ENCODE results near the gene DDX51. TPM values are rescaled to one million over a fixed set of nuclear protein-coding genes. Genes with fewer than 3 reads are reported as not detected.

Gene DDX51
- total and polyA plus RNA-seq, 2 experiments from 2014 or later, result 3.7 to 7.5 TPM

DNA sequence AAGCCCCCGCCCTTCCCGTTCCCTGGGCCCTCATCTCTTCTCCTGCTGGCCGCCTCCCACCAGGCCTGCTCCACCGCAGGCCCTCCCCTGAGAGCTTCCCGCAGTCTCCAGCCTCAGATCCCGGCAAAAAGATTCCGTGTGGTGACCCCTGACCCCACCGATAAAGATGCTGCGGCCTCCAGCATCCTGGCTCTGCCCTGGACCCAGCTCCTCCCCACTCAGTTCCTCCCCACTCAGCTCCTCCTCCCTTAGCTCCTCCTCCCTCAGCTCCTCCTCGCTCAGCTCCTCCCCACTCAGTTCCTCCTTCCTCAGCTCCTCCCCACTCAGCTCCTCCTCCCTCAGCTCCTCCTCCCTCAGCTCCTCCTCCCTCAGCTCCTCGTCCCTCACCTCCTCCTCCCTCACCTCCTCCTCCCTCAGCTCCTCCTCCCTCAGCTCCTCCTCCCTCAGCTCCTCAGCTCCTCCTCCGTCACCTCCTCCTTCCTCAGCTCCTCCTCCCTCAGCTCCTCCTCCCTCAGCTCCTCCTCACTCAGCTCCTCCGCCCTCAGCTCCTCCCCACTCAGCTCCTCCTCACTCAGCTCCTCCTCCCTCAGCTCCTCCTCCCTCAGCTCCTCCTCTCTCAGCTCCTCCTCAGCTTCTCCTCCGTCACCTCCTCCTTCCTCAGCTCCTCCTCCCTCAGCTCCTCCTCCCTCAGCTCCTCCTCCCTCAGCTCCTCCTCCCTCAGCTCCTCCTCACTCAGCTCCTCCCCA is 17.1 kb upstream of the DDX51 start:
- in situ Hi-C loops (cut with MboI), result loop anchor here (25.0 kb wide), 1 partner anchor 451 kb away; the partner anchor contains the start of genes LRCOL1 and P2RX2
- Histone ChIP-seq H3K4me2 (ENCODE audit: unreplicated experiment) (no peak overlapping the region), H3K4me3 (no peak overlapping the region), H3K27ac (no peak overlapping the region), H3K79me2 (ENCODE audit: insufficient read depth) (no peaks in the 10 kb centered on the region), H3F3A (ENCODE audit: insufficient read depth) (peaks cover 20% of the 10 kb centered on the region), H3K36me3 (ENCODE audit: low read depth) (no peaks in the 10 kb centered on the region), H3K9me3 (ENCODE audit: low read depth) (no peaks in the 10 kb centered on the region), H3K27me3 (replicated peaks; ENCODE audit: insufficient read depth) (no peaks in the 10 kb centered on the region), H3K9ac (no peak overlapping the region), H4K20me1 (ENCODE audit: insufficient read depth) (no peaks in the 10 kb centered on the region), H3K9me2 (ENCODE audit: insufficient read depth) (no peaks in the 10 kb centered on the region), H2AFZ (no peak overlapping the region), H3K4me1 (ENCODE audit: insufficient read depth) (peaks cover 9% of the 10 kb centered on the region)
- no peak for TF ChIP-seq EZH2 (IDR thresholded peaks at IDR 0.05; ENCODE audit: insufficient read depth, poor library complexity, severe bottlenecking)
- no peak for TF ChIP-seq EZH2phosphoT487 (IDR thresholded peaks at IDR 0.05; ENCODE audit: insufficient read depth, low read depth)
- WGBS, 2 experiments (ENCODE audit: low coverage in 1 of 2, low lambda C conversion rate in 2 of 2, missing lambda C conversion rate in 2 of 2), result 27 to 38% methylated on average over 7 to 14 of the region's 14 CpGs
- no peak for DNase-seq

DNA sequence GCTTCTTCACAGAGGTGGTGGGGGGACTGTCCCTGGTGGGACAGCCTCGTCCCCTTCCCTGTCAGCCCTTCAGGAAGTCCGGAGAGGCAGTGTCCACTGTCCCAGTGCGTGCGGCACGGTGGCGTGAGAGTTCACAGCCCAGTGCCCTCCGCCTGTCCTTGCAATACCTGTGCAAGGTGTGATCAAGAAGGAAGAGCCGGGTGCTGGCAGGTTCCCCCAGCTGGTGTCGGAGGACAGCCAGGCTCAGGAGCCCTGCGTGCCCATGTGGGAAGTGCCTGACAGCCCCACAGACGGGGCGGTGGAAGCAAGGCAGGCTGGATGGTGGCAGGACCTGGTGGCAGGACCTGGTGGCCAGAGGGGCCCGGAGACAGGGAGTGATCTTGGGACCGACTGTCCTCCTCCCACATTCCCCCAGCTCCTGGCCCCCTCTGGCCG is 16.5 kb upstream of the DDX51 start:
- DNase-seq, result no peak
- Histone ChIP-seq H2AFZ (no peak overlapping the region), H3K9ac (no peak overlapping the region), H4K20me1 (ENCODE audit: insufficient read depth) (no peaks in the 10 kb centered on the region), H3K9me3 (ENCODE audit: low read depth) (no peaks in the 10 kb centered on the region), H3K27me3 (replicated peaks; ENCODE audit: insufficient read depth) (no peaks in the 10 kb centered on the region), H3F3A (ENCODE audit: insufficient read depth) (peaks cover 23% of the 10 kb centered on the region), H3K79me2 (ENCODE audit: insufficient read depth) (no peaks in the 10 kb centered on the region), H3K27ac (no peak overlapping the region), H3K4me1 (ENCODE audit: insufficient read depth) (peaks cover 9% of the 10 kb centered on the region), H3K36me3 (ENCODE audit: low read depth) (no peaks in the 10 kb centered on the region), H3K4me2 (ENCODE audit: unreplicated experiment) (no peak overlapping the region), H3K9me2 (ENCODE audit: insufficient read depth) (no peaks in the 10 kb centered on the region), H3K4me3 (no peak overlapping the region)
- TF ChIP-seq EZH2 (IDR thresholded peaks at IDR 0.05; ENCODE audit: insufficient read depth, poor library complexity, severe bottlenecking) (no peak), EZH2phosphoT487 (IDR thresholded peaks at IDR 0.05; ENCODE audit: insufficient read depth, low read depth) (no peak)
- in situ Hi-C loops (cut with MboI), result loop anchor here (25.0 kb wide), 1 partner anchor 452 kb away; the partner anchor contains the start of genes LRCOL1 and P2RX2
- 91 to 94% methylated on average over 10 to 15 of the region's 15 CpGs for WGBS, 2 experiments (ENCODE audit: low coverage in 1 of 2, low lambda C conversion rate in 2 of 2, missing lambda C conversion rate in 2 of 2)

GRCh38 chr12:132160016-132160415 is 15.9 kb upstream of the DDX51 start:
- no peak overlapping the region for H3K4me2 ChIP-seq (ENCODE audit: unreplicated experiment)
- H2AFZ ChIP-seq, result no peak overlapping the region
- H3K9me3 ChIP-seq (ENCODE audit: low read depth), result no peaks in the 10 kb centered on the region
- H3K27ac ChIP-seq, result no peak overlapping the region
- no peaks in the 10 kb centered on the region for H3K79me2 ChIP-seq (ENCODE audit: insufficient read depth)
- no peaks in the 10 kb centered on the region for H3K27me3 ChIP-seq (replicated peaks; ENCODE audit: insufficient read depth)
- peaks cover 9% of the 10 kb centered on the region for H3K4me1 ChIP-seq (ENCODE audit: insufficient read depth)
- no peaks in the 10 kb centered on the region for H3K36me3 ChIP-seq (ENCODE audit: low read depth)
- 95 to 96% methylated on average over 16 of the region's 16 CpGs for WGBS, 2 experiments (ENCODE audit: low coverage in 1 of 2, low lambda C conversion rate in 2 of 2, missing lambda C conversion rate in 2 of 2)
- no peak overlapping the region for H3K4me3 ChIP-seq
- TF ChIP-seq EZH2 (IDR thresholded peaks at IDR 0.05; ENCODE audit: insufficient read depth, poor library complexity, severe bottlenecking) (no peak), EZH2phosphoT487 (IDR thresholded peaks at IDR 0.05; ENCODE audit: insufficient read depth, low read depth) (no peak)
- DNase-seq, result no peak
- in situ Hi-C loops (cut with MboI), result loop anchor here (25.0 kb wide), 1 partner anchor 452 kb away; the partner anchor contains the start of genes LRCOL1 and P2RX2
- no peaks in the 10 kb centered on the region for H3K9me2 ChIP-seq (ENCODE audit: insufficient read depth)
- peaks cover 23% of the 10 kb centered on the region for H3F3A ChIP-seq (ENCODE audit: insufficient read depth)
- no peaks in the 10 kb centered on the region for H4K20me1 ChIP-seq (ENCODE audit: insufficient read depth)
- no peak overlapping the region for H3K9ac ChIP-seq

DNA sequence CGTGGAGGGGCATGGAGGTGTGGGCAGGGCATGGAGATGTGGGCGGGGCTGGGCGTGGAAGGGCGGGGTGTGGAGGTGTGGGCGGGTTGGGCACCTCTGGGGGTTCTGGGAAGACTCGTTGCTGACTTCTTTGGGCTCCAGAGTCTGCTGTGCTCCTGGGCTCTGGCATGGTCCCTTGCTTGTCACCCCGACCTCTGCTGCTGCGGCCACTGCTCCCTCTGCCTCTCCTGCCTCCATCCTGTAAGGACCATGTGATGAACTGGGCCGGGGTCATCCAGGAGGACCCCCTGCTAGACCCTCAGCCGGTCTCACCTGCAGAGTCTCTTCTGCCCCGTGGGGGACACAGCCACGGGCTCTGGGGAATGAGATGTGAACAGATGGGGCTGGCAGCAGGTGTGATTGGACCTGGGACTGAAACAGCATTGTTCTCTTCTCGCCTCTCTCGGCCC is 15.5 kb upstream of the DDX51 start:
- Histone ChIP-seq H3K36me3 (ENCODE audit: low read depth) (no peaks in the 10 kb centered on the region), H3K9me2 (ENCODE audit: insufficient read depth) (no peaks in the 10 kb centered on the region), H3K4me2 (ENCODE audit: unreplicated experiment) (no peak overlapping the region), H3K4me3 (no peak overlapping the region), H3F3A (ENCODE audit: insufficient read depth) (peaks cover 23% of the 10 kb centered on the region), H3K9ac (no peak overlapping the region), H3K27ac (no peak overlapping the region), H4K20me1 (ENCODE audit: insufficient read depth) (no peaks in the 10 kb centered on the region), H2AFZ (no peak overlapping the region), H3K27me3 (replicated peaks; ENCODE audit: insufficient read depth) (no peaks in the 10 kb centered on the region), H3K4me1 (ENCODE audit: insufficient read depth) (peaks cover 9% of the 10 kb centered on the region), H3K79me2 (ENCODE audit: insufficient read depth) (no peaks in the 10 kb centered on the region), H3K9me3 (ENCODE audit: low read depth) (no peaks in the 10 kb centered on the region)
- TF ChIP-seq EZH2phosphoT487 (IDR thresholded peaks at IDR 0.05; ENCODE audit: insufficient read depth, low read depth), result no peak
- no peak for TF ChIP-seq EZH2 (IDR thresholded peaks at IDR 0.05; ENCODE audit: insufficient read depth, poor library complexity, severe bottlenecking)
- DNase-seq, result no peak
- WGBS, 2 experiments (ENCODE audit: low coverage in 1 of 2, low lambda C conversion rate in 2 of 2, missing lambda C conversion rate in 2 of 2), result 79% methylated on average over 9 to 14 of the region's 14 CpGs
- in situ Hi-C loops (cut with MboI), result loop anchor here (25.0 kb wide), 1 partner anchor 453 kb away; the partner anchor contains the start of genes LRCOL1 and P2RX2
